Activated CD8-positive, alpha-beta memory T cell treated with anti-CD3 and anti-CD28 coated beads for 36 hours (primary cell): Measurements from ENCODE around the gene CIAO1. TPM values are rescaled to one million over a fixed set of nuclear protein-coding genes. Genes with fewer than 3 reads are reported as not detected.
"Not testable (repeated sequence)": the region's sequence is repeated elsewhere in the genome, so short reads cannot be mapped to it uniquely, and the experiment has no call there.

Source experiments
- CTCF ChIA-PET: fragments of 350-600 bp; sonication (Branson Sonifier 250); formaldehyde crosslinking; loops from one replicate; lab custom pipeline; 2021; ENCODE audit warnings: antibody characterized with exemption; lab: Charles Lee
- POLR2A ChIA-PET: fragments of 350-600 bp; sonication (Branson Sonifier 250); formaldehyde crosslinking; loops from one replicate; lab custom pipeline; 2021; ENCODE audit warnings: antibody characterized with exemption; lab: Charles Lee
- total RNA-seq, 2 experiments: library from RNA; stranded (reverse); gene quantifications; one replicate each; pipeline ENCODE4 v1.2.3, GENCODE V29; 2021

CIAO1 gene
- 10 to 100 TPM; 76.7 to 76.8 TPM for total RNA-seq

DNA sequence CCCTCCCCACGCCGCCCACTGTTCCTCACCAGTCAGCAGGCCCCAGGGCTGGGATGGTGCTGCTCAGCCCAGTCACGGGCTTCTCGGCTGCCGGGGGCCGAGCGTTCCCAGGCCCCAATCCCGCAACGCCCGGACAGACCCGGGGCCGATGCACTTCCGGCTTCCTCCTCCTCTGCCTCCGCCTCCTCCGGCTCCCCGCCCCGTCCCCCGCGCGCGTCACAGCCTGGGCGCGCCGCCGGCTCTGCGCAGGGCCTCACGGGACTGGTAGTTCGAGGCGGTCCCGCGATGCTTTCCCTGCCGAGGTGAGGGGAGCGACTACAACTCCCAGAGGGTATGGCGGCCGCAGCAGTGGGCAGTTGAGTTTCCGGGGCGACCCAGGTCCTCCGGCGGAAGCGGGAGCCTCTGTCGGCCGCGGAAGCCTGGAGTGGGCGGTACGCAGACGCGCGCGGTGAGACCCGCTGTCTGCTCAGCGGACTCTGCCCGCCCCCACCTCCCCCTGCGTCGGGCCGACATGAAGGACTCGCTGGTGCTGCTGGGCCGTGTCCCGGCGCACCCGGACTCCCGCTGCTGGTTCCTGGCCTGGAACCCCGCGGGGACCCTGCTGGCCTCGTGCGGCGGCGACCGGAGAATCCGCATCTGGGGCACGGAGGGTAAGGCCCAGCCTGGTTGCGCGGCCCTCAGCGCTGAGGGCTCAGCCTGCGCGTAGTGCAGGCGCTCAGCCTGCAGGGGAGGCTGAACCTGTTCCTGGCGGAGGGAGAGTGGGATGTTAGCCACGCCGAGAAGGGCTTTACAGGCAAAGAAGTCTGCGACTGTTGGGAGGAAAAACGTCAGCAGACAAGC lies at the start of gene CIAO1, which contains the start of gene TMEM127:
Gene CIAO1 (plus strand): TSS at position 386 of the 840 bp plus-strand sequence. CDS start 126 bp downstream, at position 512.
Gene TMEM127 (minus strand): TSS at position 158 of the 840 bp plus-strand sequence. CDS start 616 bp downstream, outside the sequence.
- CTCF ChIA-PET, result interaction anchor here (0.7 to 1.6 kb wide), 6 partner anchors 38 to 135 kb away, joined by 3 to 9 read pairs (median 4); no protein-coding TSS in a partner anchor
- POLR2A ChIA-PET, result interaction anchor here (0.7 to 2.0 kb wide), 3 partner anchors 15 to 127 kb away, joined by 3 to 17 read pairs (median 4); partner anchors contain the start of gene STARD7

DNA sequence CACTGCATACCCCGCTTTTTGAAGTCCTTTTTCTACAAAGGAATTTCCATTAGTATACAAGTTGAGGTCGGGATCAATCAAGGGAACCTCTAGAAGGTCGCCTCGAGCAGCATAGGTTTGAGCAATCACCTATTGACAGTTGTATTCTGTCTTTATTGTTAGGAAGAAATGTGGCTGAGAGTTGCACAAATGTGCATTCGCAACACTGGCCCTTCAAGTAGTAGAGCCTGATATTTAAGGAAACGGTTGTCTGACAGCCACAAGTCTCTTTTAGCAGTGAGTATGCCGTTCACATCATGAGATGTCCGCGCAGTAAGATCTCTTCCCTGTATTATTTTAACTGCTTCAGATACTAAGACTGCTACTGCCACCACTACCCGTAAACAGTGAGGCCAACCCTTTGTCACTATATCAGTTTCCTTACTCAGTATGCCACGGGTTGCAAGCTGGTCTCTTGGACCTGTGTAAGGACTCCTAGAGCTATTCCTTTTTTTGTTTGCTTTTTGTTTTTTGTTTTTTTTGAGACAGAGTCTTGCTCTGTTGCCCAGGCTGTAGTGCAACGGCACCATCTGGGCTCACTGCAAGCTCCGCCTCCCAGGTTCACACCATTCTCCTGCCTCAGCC lies 47.4 kb upstream of the CIAO1 start:
- ChIA-PET CTCF (no interaction called here), POLR2A (no interaction called here)

DNA sequence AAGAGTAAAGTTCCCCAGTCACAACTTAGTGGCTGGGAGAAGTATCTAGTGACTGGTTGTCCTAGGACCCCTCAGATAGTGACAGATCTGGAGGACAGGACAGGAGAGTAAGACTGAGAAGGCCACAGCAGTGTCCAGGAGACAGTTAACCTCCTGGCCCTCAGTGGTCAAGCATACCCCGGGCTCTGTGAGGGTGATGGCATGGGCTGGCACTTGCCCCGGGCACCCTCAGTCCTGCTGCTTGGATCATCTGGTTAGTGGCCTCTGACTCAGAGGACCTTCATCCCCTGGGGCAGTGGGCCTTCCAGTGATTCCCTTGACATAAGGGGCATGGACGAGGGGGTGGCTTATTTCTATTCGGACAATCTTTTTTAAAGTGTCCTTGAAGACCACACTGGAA lies 46.1 kb upstream of the CIAO1 start:
- POLR2A ChIA-PET, CTCF ChIA-PET: not testable (repeated sequence)

DNA sequence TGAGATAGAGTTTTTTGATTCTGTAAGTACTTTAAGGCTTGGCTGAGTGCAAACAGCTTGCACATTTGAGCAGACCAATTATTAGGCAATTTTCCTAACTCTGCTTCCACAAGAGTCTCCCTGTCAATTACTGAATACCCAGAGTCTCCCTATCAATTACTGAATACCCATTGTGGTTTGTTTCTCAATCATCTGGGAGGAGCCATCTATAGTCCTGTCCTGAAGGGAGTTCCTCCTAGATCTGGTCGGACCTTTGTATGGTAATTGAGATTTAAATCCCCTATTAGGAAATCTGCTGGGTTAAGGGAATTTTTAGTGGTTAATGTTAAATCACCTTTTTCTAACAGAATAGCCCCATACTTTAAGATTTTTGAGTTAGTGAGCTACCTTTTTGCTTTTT lies 44.9 kb upstream of the CIAO1 start:
- POLR2A ChIA-PET, CTCF ChIA-PET: not testable (repeated sequence)

DNA sequence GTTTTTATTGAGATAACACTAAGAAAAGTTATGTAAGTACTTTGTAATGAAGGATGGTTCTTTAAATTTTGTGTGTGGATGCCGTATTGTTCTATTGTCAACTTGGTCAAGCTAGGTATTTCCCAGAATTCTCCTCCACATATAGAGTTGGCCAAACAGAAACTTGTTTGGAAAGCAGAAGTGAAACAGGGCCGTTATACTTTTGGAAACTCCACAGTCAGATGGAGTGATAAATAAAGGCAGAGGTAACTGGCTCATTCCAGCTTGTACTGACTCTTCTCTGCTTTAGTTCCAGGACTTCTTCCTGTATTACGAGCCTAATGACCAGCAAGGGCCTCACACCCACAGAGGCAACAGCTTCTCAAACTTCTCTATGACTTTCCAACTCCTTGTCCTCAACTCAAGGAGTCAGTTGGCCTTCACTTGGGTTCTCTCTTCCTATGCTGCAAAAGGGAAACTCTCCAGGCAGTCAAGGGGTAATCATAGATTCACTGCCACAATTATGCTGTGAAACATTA lies 41.0 kb upstream of the CIAO1 start:
- POLR2A ChIA-PET, result no interaction called here

DNA sequence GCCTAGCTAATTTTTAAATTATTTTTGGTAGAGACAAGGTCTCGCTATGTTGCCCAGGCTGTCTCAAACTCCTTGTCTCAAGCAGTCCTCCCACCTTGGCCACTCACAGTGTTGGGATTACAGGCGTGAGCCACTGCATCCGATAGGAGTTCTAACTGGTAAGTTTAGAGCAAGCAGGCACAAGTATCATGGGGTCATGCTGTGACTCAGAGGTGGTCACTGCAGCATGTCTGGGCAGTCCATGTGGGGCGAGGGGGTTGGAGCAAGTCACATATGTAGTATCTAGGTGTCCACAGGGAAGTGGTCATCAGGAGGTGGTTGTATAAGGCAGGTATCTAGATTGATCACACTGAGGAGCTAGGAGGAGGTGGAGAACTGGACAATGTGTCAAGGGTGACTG lies 34.7 kb upstream of the CIAO1 start:
- ChIA-PET CTCF (interaction anchor here (0.6 to 1.2 kb wide), 2 partner anchors 34 to 58 kb away, joined by 3 read pairs; no protein-coding TSS in a partner anchor), POLR2A (no interaction called here)

More for the DNA sequence above, 41.0 kb upstream of the CIAO1 start:
- CTCF ChIA-PET, result no interaction called here

DNA sequence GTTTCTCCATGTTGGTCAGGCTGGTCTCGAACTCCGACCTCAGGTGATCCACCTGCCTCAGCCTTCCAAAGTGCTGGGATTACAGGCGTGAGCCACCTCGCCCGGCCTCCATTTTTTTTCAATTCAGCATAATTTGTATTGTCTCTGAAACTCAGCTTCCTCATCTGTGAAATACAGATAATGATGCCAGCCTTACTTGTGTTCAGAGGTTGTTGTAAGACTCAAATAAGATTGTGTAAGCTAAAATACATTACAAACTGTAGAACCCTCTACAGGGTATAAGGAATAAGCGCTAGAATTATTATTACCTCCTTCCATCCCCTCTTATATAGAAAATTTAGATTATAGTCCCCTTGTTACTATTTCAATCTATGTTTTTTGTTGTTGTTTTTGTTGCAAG lies 32.6 kb upstream of the CIAO1 start:
- CTCF ChIA-PET, result no interaction called here
- POLR2A ChIA-PET, result no interaction called here

DNA sequence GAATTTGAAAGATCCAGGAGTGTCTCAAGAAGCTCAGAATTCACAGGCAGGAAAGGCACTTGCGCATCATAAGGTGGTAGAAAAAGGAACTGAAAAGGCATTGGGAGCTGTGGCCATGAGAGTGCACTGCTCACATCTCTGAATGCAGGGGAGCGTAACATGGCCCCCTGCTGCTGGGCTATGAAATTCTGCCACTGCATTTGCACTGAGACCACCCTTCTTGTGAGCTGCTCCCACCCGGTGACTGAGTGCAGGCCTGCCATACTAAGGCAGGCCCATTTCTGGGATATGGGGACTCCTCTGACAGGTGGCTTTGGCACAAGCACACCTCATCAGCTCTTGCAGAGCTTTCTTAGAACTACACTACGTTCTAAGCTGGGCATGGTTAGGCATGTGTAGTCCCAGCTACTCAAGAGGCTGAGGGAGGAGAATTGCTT lies 32.1 kb upstream of the CIAO1 start:
- ChIA-PET CTCF (no interaction called here), POLR2A (no interaction called here)

DNA sequence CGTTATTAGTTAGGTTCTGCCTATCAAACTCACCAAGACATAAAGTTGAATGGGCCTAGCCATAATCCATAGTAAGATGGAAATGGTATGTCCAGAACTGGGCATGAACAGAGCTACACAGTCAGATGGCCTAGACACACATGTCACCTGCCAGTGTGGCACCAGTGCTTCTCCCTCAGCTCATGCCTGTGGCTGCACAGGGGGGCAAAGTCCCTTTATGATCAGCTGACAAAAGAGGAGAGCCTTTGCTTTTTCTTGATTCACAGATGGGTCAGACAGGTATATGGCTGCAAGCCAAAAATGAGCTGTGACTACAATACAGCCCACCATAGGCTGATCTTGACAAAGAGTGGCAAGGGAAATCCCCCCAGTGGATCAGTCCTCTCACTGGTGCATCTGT lies 29.1 kb upstream of the CIAO1 start:
- CTCF ChIA-PET, result interaction anchor here (1.9 kb wide), 1 partner anchor 24 kb away, joined by 4 read pairs; no protein-coding TSS in a partner anchor
- POLR2A ChIA-PET, result no interaction called here

DNA sequence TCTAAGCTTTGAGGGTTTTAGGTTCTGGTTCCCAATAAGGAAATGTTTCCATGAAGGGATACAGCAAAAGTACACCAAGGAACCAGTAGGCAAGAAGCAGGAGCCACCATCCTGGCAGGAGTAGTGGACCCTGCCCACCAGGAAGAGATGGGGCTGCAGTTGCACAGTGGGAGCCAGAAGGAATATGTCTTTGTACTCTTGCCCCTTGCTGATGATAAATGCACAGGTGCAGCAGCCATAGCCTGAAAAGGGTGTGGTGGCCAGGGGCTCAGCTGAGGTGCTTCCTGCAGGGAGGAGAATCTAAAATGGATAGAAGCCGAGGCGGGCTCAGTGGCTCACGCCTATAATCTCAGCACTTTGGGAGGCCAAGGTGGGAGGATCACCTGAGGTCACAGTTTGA lies 27.8 kb upstream of the CIAO1 start:
- ChIA-PET CTCF (interaction anchor here (1.9 kb wide), 1 partner anchor 22 kb away, joined by 4 read pairs; no protein-coding TSS in a partner anchor), POLR2A (interaction anchor here (0.9 kb wide), 1 partner anchor 29 kb away, joined by 3 read pairs; the partner anchor contains the start of gene STARD7)

DNA sequence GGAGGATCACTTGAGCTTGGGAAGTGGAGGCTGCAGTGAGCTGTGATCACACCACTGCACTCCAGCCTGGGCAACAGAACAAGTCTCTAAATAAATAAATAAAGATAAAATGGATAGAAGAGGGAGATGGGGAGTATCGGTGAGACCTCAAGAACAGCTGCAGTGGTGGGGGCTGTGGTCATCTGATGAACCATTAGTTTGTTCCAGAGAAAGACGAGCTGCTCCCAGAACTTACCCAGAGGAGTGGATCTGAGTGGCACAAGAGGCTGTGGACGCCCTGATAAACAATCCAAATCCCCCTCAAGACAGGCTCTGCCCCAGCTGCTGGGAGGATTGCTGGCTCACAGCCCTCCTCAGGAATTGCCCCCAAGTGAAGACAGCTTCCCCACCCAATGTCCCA lies 26.9 kb upstream of the CIAO1 start:
- CTCF ChIA-PET, result interaction anchor here (0.6 kb wide), 1 partner anchor 18 kb away, joined by 3 read pairs; no protein-coding TSS in a partner anchor
- POLR2A ChIA-PET, result no interaction called here

DNA sequence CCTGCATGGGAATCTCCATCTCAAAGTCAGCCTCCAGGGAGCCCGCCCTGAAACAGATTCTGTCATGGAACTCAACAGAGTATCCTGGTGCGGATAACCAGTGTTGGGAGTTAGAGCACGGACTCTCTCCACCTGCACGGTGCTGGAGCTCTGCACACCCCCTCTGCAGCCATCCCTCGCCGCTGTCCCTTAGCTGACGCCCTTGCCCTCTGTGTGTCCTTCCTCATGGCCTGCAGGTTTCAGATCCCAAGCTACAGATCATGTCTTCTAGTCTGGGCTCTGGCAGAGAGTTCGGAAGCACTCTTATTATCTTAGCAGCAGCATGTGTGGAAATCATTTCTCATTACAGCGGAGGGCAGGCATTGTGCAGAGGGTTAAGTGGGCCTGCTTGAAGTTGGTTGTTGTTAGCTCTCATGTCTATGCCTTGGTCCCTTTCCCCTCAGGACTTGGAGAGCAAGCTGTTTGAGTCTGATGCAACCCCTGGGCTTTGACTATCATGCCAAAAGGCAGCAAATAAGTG lies 26.2 kb upstream of the CIAO1 start:
- POLR2A ChIA-PET, result no interaction called here

DNA sequence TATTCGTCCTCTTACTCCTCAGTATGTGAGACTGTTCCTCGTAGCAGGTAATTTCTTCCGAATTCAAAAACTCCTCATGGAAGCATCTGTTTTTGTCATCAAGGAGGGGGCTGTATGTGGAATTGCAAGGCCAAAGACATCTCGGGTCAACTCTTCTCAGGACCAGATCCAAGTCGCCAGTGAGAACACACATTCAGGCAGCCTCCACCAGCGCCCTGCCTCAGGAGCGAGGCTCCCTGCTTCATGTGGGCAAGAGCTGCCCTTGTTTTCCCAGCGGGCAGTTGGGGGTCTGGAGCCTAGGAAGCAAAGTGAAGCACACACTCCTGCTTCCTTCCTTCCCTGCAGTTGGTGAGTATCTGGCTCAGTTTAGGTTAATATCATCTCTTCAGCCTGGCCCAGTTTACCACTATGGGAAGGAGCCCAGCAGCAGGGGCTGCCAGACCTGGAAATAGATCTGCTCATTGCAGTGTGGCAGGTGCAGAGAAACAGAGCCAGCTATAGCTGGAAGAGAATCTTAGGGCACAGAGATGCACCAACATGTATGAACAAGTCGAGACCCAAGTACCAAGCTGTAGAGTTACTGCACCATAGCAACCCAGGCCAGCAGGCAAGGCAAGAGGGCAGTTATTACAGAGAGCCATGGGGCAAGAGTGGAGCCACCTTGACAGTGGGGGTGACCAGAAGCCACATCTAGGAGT lies 25.5 kb upstream of the CIAO1 start:
- ChIA-PET CTCF (interaction anchor here (1.9 to 3.1 kb wide), 2 partner anchors 20 to 32 kb away, joined by 4 to 11 read pairs; partner anchors contain the start of gene STARD7), POLR2A (no interaction called here)

More for the DNA sequence above, 26.2 kb upstream of the CIAO1 start:
- CTCF ChIA-PET, result interaction anchor here (1.9 to 3.1 kb wide), 2 partner anchors 21 to 31 kb away, joined by 4 to 11 read pairs; partner anchors contain the start of gene STARD7

DNA sequence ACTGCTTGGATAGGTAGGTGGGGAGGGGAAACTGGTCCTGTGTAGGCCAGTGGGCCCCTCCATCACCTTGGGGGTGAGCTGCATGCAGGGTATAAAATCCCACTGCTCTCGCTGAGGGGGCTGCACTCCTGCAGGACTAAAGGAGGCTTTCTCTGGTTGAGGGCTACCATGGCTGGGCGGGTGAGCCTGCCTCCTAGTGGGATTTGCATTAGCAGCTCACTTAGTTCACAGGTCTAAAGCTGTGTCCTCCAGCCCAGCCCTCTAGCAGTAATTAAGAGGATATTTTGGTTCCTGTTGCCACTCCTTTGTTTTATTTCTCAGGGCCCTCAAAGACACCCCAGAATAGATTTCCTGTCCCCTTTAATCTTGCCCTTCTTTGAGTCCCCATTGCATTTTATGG lies 24.8 kb upstream of the CIAO1 start:
- ChIA-PET CTCF (interaction anchor here (0.6 to 3.1 kb wide), 4 partner anchors 19 to 313 kb away, joined by 3 to 11 read pairs (median 4); partner anchors contain the start of gene STARD7), POLR2A (no interaction called here)

DNA sequence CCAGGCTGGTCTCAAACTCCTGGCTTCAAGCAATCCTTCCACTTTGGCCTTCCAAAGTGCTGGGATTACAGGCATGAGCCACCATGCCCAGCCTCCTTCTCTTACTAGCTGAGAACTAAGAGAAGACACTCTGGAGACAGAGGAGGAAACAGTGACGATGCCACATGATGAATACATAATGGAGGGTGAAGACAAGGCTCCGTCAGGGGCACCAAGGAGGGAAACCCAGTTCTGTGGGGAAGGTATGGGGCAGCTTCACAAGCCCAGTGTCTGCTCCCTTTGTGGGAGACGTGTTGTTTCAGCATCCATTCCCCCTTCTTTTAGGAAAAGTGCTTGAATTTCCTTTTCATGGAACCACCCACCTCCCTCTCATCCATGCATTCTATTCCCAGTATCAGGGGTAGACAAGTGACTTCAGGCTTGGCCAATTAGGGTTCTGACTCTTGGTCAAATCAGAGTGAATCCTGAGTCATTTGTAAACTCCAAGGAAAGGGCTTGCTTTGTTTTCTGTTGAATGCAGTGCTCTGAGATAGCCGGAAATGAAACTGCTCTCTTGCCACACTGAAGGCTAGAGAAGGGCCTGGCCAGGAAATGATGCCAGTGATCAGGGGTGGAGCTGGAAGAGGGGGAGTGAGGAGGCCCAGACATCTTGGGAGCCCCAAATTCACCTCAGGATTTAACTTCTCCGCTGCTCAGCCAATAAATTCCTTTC lies 24.0 kb upstream of the CIAO1 start:
- ChIA-PET CTCF (interaction anchor here (0.6 to 3.1 kb wide), 5 partner anchors 18 to 312 kb away, joined by 3 to 11 read pairs (median 4); partner anchors contain the start of gene STARD7), POLR2A (interaction anchor here (0.5 kb wide), 1 partner anchor 285 kb away, joined by 3 read pairs; no protein-coding TSS in a partner anchor)

DNA sequence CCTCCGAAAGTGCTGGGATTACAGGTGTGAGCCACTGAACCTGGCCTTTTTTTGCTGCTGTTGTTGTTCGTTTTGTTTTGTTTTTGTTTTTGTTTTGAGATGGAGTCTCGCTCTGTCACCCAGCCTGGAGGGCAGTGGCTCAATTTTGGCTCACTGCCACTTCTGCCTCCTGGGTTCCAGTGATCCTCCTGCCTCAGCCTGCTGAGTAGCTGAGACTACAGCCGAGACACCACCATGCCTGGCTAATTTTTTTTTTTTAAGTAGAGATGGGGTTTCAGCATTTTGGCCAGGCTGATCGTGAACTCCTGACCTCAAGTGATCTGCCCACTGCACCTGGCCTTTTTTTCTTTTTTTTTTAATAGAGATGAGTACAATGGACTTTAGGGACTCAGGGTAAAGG lies 22.2 kb upstream of the CIAO1 start:
- CTCF ChIA-PET, result no interaction called here
- POLR2A ChIA-PET, result interaction anchor here (0.7 kb wide), 1 partner anchor 78 kb away, joined by 3 read pairs; no protein-coding TSS in a partner anchor

DNA sequence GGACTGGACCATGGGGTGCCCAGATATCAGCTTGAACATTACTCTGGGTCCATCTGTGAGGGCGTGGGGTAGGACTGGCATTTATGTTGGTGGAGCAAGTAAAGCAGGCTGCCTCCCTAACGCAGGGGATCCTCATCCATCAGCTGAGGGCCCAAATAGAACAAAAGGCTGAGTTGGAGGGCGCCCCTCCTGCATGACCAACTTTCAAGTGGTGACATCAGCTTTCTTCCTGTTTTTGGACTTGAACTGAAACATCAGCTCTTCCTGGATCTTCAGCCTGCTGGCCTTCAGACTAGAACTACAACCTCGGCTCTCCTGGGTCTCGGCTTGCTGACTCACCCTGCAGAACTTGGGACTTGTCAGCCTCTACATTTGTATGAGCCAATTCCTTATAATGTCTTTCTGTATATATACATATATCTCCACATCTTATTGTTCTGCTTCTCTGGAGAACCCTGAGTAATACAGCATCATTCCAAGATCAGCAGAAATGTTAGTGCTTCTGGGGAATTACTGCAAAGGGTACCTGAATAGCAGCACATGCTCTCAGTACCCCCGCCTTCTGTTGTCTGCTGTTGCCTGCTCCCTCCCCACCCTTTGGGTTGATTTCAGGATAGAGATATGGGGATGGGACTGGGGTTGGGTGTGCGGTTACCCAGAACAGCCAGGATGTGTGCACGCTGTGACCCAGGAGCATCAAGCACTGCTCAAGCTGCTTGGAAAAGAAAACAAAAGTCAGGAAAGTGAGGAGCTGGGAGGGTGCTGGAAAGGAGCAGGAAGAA lies 20.2 kb upstream of the CIAO1 start:
- CTCF ChIA-PET, result no interaction called here
- POLR2A ChIA-PET, result no interaction called here
